Measurements from ENCODE around the gene ADAP1.
"Not testable (repeated sequence)": the region's sequence is repeated elsewhere in the genome, so short reads cannot be mapped to it uniquely, and the experiment has no call there.

The ADAP1 gene

DNA sequence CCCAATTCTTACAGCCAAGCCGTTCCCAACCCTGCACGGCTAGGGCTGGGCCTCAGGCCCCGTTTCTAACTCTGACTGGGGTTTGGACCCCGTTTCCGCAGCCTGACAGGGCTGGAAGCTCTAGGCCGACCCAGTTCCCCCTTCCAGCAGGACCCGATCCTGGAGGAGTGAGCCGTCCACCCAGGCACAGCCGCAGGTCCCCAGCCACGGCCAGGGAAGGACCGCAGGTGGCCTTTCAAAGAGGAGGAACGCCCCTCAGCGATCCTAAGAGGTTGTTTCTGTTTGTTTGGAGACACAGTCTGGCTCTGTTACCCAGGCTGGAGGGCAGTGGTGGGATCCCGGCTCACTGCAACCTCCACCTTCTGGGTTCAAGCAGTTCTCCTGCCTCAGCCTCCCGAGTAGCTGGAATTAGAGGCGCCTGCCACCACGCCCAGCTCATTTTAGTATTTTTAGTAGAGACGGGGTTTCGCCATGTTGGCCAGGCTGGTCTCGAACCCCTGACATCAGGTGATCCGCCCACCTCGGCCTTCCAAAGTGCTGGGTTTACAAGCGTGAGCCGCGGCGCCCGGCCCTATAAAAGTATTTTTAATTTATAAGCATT is 78.9 kb downstream of the ADAP1 start:
- DNase-seq, result no peak

DNA sequence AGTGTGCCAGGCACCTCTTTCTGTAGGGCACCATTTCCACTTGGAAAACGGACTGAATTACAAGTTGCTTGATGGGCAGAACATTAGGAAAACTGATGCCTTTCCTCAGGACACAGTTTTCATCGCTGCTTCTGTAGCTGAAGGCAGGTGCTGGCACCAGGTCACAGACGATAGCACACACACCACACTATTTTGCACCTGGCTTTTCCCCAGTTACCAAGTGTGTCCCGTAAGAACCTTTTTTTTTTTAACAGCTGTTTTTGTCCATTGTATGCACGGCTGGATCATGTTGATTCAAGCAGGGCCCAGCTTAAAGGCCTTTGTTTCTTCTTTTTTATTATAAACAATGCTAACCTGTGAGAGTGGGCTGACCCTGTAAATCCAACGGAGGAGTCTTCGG is 79.4 kb downstream of the ADAP1 start:
- DNase-seq, result no peak

DNA sequence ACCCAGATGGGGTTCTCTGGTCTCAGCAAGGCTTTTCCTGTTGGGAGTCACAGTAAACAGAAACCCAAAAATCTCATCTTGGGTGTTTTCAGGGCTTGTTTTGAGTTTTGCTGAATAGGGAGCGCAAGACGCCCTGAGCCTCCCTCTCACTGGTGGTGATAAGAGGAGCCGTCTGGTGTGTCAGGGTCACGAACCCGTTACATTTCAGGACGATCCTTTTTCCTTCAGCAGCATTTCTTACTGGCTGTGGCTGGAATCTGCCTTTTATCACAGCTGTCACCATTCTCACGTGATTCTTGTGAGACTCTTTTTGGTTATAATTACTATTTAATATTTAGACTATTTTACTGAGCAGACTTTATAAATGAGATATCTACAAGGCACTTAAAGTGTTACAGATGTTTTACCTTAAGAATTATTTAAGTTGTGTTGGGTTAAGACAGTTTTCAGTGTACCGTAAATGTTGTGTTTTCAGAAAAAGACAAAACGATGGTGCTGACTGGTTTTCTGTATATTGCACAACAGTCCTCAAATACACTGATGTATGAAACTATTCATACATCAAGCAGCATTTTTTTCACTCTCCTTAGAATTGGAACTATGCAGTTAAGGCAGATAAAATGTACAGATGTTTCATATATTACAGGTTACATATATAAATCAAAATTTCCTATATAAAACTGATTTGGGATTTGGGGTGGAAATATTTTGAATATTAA is 80.3 kb downstream of the ADAP1 start:
- DNase-seq, result no peak

DNA sequence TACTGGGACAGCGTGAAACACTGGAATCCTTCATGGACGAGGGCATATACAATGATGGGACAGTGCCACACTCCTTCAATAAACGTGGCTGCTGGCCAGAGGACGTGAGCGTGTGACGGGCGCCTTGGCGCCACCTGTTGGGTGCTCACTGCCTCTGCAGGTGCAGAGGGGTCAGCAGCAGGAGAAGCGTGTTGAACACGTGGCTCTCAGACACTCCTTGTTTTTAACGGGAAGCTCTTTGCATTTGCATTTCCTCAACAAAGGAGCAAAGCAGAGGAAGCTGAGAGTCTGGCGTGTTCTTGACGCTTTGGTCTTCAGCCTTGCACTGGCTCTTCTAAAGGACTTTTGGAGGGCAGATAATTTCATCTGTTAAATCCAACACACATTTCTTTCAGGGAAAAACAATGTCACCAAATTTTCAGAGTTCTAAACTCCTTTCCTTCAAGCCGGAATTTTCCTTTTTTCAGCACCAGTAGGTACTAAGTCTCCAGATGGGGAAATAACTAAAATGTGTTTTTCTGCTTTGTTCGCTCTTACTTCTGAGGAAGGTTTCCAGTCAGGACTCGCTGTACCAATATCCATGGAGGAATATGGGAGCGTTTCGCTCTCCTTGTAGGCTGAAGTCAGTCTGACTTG is 81.0 kb downstream of the ADAP1 start:
- DNase-seq, result peak; percentile 28

DNA sequence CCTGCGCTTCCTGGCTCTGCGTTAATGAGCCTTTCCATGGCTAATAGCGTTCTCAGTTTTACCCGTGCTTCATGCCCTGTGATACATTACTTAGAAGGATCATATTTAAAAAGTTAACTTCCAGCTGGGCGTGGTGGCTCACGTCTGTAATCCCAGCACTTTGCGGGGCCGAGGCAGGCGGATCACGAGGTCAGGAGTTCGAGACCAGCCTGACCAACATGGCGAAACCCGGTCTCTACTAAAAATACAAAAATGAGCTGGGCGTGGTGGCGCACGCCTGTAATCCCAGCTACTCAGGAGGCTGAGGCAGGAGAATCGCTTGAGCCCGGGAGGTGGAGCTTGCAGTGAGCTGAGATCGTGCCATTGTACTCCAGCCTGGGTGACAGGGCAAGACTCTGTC is 81.8 kb downstream of the ADAP1 start:
- not testable (repeated sequence) for DNase-seq

DNA sequence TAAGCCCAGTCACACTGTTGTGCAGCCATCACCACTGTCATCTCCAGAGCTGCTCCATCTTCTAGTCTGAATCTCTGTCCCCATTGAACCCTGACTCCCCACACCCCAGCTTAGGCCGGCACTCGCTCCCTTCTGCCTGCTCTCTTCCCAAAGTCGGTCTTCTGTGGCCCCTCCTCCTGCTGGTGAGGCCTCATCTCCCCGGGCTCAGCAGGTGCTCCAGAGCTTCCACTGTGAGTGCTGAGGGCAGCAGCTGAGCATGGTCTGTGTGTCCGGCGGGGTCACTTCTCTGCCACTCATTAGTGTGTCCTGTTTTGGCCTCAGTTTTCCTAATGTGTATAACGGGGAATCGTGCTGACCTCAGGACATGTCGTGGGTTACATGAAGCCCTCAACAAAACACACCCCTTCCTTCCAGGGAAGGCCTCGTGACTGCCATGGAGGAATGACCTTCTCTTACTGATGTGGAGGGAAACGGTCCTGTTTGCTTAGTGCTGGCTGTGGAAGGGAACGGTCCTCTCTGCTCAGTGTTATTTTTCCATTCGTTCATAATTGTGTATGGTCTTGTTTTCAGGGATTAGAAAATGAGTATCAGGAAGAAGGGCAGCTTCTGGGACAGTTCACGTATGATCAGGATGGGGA is 82.5 kb downstream of the ADAP1 start:
- no peak for DNase-seq

DNA sequence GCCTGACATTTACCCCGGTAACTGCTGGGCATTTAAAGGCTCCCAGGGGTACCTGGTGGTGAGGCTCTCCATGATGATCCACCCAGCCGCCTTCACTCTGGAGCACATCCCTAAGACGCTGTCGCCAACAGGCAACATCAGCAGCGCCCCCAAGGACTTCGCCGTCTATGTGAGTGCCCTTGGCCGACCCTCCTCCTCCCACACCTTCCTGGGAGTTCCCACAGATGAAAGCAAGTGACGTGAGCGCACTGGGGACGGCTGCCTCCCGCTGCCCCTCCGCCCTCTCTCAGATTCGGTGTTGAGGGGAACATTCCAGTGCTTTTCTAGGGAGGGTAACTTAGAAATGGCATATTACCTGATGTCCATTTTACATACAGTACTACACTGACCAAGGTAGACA is 85.1 kb downstream of the ADAP1 start:
- DNase-seq, result no peak

DNA sequence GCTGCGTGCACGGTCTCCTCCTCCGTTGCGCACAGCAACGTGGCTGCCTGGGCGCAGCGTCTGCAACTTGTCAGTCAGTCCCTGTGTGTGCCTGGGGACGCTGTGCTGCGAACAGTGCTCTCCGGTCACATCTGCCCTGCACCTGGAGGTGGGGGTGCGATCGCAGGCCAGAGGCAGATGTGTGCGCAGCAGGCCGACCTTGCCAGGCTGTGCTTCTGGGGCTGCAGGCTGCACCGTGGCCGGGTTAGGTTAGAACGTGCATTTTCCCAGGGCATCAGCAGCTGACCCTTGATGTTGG is 86.3 kb downstream of the ADAP1 start:
- DNase-seq, result no peak

DNA sequence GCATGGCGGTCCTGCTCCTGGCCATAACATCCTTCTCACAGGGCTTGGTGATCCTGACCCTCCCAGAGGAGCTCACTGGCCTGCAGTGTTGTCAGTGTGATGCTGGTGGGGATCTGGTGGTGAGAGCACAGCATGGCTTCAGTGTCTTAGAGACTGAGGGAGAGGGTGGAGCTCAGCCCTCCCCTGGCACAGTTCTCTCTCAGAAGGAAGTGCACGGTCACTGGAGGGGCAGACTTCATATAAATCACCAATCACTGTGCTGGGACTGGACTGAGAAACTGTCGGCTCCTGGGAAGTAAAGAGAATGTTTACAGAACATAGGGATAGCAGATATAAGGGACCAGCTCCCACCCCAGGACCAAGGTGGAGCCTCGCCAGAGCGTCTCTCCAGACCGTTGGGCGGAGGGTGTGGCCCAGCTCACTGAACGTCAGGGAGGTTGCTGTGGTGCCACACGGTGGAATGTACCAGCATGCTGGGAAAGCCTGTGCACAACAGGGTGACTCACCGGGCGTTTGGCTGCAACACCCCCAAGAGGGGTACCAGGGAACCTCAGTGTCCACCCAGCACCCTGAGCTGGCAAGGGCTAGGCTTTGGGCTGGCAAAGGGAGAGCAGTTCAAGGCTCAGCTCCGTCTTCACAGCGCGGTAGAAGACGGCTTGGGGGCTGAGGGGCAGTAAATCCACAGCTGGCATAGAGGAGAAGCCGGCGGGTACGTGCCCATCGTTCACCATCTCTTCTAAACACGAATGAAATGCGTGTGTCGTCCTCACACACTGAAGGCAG is 86.9 kb downstream of the ADAP1 start:
- DNase-seq, result no peak

DNA sequence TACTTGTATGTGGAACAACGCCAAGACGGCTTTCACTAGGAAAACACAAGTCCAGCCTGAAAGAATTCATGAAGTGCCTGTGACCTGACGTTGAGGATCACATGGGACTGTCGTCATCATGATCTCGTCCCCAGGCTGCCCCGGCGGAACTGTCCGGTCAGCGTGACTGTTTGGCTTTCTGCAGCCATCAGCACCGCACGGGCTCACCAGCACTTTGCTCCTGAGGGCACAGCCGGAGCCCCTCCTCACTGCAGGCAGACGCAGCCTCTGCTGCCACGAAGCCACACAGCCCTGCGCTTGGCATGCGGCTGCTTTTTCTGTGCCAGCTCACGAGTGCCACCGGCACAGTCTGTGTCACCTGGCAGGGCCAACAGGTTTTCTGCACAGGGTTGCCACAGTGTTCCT is 87.5 kb downstream of the ADAP1 start:
- DNase-seq, result no peak

DNA sequence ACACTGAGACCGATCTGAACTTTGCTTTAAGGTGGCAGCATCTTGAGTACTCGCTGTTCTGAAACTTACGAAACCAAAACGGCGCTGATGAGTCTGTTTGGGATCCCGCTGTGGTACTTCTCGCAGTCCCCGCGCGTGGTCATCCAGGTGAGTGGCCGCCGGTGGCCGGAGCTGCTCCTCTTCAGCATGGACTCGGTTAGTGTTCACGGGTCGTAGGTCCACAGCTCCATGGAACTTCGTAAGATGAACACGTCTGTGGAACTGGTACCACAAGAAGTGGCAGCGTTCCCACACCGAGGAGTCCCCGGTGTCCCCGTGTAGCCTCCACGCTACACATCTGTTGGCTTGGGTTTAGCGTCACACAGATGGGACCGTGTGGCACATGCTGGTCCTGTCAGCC is 88.6 kb downstream of the ADAP1 start:
- no peak for DNase-seq

DNA sequence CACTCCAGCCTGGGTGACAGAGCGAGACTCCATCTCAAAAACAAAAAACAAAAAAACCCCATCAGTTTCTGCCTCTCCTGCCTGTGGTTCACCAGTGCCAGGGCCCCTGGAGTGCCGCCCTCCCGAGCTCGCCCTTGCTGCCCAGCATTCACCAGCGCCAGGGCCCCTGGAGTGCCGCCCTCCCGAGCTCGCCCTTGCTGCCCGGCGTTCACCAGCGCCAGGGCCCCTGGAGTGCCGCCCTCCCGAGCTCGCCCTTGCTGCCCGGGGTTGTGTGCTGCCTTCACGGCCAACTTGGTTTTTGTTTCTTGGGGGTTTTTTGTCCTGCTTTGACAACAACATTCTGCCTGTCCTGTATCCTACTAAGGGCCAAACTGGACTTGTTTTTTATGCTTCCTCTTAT is 91.4 kb downstream of the ADAP1 start:
- DNase-seq, result no peak

DNA sequence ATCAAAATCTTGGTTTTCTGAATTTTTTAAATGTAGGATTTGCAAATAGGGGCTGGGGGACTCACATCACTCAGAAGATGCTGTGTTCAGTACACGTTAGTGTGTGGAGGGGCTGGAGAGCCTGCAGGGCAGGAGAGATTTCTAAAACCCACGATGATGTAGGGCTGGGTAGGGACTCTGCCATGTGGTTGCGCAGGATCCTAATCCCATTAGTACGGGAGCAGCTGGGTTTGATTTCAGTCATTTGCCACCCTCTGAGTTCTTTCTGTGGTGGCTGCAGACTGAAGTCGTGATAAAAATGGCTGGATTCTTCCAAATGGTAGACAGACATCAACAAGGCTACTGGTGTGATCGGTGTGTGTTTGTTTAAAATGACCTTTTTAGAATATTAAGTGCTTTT is 92.3 kb downstream of the ADAP1 start:
- DNase-seq, result no peak

DNA sequence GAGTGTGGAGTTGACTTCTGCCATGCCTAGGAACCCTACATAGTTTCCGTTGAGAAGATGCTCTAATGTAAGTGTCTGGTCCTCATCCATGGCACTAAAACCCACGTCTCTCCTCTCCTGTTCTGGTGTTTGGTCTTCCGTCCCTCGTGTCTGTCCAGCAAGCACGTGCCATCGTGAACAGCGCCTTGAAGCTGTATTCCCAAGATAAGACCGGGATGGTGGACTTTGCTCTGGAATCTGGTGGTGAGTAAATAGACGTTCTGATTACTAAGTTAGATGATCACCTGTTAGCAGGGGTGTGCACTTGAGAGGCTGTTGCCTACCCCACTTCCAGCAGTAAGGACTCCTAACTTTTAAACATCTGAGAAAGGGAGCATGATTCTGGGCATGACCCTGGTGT is 93.3 kb downstream of the ADAP1 start:
- DNase-seq, result no peak

DNA sequence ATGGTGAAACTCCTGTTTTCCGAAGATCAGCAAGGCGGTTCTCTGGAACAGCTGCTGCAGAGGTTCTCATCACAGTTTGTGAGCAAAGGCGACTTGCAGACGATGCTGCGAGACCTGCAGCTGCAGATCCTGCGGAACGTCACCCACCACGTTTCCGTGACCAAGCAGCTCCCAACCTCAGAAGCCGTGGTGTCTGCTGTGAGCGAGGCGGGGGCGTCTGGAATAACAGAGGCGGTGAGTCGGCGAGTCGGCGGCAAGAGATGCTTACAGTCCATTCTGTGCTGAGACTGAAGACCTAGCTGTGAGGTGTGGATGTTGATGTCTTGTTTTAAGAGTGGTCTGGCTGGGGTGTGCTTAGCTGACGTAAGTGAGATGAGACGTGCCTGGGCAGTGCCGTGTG is 94.3 kb downstream of the ADAP1 start:
- no peak for DNase-seq

DNA sequence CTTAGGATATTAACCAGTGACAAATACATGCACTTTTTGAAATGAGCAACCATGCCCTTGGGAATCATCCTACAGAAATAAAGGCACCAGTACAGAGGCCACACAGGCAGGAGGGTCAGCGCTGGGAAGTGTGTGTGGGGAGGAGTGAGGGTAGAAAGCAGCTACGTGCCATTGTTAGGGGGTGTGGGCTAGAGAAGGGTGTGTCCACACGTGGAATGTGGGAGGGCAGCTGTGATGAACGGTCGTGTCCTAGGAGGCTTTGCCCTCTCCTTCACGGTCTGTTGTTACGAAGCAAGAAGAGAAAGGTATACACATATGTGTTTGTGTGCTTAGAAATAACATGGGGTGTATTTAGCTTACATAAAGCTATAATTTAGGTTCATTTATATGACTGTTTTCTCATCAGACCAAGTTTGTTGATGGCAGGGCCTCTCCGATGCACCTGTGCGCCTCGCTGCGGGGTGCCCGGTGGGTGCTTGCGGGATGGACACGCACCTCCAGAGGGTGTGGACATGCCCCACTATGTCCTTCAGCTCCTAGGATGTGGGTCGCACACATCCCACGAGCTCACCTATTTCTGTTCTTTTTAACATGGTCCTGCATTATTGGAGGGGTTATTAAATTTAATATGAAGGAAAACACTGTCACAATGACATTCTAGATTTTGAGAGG is 95.0 kb downstream of the ADAP1 start:
- DNase-seq, result no peak

DNA sequence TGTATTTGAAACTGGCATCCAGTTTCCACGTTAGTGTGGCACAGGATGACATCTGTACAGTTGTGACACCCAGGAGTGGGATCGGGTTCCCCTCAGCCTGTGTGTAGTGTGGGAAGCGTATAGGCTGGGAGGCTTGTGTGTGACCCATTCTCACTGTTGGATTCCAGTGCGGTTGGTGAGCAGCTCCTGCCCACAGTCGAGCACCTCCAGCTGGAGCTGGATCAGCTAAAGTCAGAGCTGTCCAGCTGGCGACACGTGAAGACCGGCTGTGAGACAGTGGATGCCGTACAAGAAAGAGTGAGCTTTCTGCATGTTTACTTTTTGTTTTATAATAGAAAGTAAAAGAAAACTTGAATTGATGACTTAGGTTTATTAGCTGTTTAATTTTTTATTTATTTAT is 96.8 kb downstream of the ADAP1 start:
- no peak for DNase-seq

DNA sequence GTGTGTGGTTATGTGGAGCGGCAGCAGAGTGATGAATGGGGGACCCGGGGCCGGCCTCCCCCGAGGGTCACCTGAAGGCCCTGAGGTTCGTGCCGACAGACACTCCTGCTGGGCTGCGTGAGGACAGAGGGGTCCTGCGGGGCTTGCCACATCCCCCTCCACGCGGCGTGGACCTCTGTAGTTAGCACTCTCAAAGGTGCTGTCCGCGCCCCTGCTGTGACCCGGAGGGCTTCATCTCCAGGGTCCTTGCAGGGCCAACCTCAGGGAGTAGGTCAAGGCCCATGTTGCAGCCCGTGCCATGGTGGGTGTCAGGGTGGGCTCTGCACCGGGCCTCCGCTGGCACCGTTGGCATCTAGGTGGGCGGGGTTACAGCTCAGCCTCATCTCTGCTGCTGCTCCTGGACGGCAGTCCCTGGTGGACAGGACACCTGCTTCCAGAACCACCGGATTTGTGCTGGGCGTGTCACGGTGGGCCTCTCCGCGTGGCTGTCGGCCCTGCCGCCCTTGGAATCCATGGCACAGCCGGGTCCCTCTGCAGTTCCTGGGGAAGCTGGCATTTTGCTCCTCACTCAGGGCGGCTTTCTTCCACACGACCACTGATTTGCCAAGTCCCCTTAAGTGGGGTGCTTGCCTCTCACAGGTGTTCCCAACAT is 97.9 kb downstream of the ADAP1 start:
- DNase-seq, result no peak

DNA sequence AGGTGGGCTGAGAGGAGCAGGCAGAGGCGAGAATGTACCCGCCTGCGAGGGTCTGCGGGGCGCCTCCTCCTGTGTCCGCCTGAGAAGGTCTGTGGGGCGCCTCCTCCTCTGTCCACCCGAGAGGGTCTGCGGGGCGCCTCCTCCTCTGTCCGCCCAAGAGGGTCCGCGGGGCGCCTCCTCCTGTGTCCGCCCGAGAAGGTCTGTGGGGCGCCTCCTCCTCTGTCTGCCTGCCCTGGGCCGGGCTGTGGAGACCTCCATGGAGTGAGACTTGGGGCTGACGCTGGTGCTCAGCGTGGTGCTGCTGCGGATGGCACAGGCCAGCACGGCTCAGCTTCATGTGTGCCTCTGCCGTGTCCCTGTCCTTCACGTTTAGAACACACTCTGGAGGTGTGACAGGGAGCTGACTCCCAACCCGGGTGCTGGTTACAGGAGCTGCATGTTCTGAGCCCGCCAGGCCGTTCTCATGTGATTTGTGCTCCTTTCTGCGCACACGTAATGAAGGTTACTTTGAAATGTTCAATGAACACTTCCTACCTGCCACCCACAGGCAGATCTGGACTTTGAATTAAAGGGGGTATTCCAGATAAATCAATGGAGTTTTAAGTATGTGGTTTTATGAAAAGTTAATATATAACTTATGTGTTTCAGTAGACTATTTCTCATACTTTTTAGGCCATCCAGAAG is 98.7 kb downstream of the ADAP1 start:
- DNase-seq, result no peak

DNA sequence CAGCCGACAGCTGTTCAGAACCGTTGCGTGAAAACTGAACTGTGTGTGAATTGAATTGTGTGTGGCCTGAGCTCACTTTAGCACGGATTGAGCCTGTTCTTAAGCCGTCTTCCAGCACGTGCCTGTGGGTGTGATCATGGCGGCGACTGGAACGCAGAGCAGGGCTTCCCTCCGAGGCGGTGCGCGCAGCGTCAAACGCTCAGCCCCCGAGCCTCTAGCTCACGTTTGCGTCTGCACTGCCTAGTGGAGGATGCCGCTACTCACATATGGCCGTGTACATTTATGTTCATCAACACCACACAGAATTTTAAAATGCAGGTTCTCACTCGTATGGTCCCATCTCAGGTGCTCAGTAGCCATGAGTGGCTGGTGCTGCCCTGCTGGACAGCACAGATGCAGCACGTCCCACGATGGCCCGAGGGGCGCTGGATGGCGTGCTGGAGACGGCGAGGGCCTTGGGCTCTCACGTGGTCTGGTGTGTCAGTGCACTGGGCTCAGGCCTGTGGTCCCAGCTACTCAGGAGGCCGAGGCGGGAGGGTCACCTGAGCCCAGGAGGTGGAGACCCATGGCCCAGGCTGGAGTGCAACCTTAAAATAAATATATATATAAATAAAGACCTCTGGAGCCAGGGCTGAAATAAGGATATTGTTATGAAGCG is 100.2 kb downstream of the ADAP1 start:
- no peak for DNase-seq

Data from DMS79 (cell line).